Large intestine (tissue), 3 donors: ENCODE data around the gene CCDC112. TPM values are rescaled to one million over a fixed set of nuclear protein-coding genes. Genes with fewer than 3 reads are reported as not detected.
A peak's percentile ranks its signal among the peaks of the same experiment; 100 is the strongest.
"Not testable (repeated sequence)": the region's sequence is repeated elsewhere in the genome, so short reads cannot be mapped to it uniquely, and the experiment has no call there.

ENCODE experiments used
- DNase-seq, 2 donors: peaks; one replicate each; pipeline versions ENCODE4 v3.0.0 to v3.0.0-alpha.2; 2013
- H3K27ac ChIP-seq: one replicate; pipeline ENCODE4 v1.5.1; 2013; ENCODE audit warnings: low read length
- H3K27me3 ChIP-seq: 2 replicates; pipeline ENCODE4 v1.6.1; 2013; ENCODE audit warnings: low read length; ENCODE audit not compliant: control insufficient read depth, insufficient read depth
- H3K36me3 ChIP-seq: 2 replicates; pipeline ENCODE4 v1.6.1; 2013; ENCODE audit warnings: low read length; ENCODE audit not compliant: control insufficient read depth, insufficient read depth
- H3K4me1 ChIP-seq: one replicate; pipeline ENCODE4 v1.6.1; 2013; ENCODE audit warnings: low read length; ENCODE audit not compliant: control insufficient read depth, insufficient read depth
- H3K4me3 ChIP-seq: one replicate; pipeline ENCODE4 v1.5.1; 2013; ENCODE audit warnings: low read length
- H3K9me3 ChIP-seq: one replicate; pipeline ENCODE4 v1.6.1; 2013; ENCODE audit warnings: mild to moderate bottlenecking, low read depth, low read length, moderate library complexity; ENCODE audit not compliant: control insufficient read depth
- WGBS: methylation state at CpG from one replicate; pipeline ENCODE4 v1.1.5; 2013; ENCODE audit warnings: low lambda C conversion rate; ENCODE audit not compliant: insufficient coverage; 5-methylcytosine and 5-hydroxymethylcytosine counted together
- polyA plus RNA-seq: library from polyadenylated mRNA; unstranded; fragments of 120-200 nt; gene quantifications from one replicate; pipeline ENCODE4 v1.2.1, GENCODE V29; 2013

Gene CCDC112
- polyA plus RNA-seq, 1 donor, result 8.2 TPM

DNA sequence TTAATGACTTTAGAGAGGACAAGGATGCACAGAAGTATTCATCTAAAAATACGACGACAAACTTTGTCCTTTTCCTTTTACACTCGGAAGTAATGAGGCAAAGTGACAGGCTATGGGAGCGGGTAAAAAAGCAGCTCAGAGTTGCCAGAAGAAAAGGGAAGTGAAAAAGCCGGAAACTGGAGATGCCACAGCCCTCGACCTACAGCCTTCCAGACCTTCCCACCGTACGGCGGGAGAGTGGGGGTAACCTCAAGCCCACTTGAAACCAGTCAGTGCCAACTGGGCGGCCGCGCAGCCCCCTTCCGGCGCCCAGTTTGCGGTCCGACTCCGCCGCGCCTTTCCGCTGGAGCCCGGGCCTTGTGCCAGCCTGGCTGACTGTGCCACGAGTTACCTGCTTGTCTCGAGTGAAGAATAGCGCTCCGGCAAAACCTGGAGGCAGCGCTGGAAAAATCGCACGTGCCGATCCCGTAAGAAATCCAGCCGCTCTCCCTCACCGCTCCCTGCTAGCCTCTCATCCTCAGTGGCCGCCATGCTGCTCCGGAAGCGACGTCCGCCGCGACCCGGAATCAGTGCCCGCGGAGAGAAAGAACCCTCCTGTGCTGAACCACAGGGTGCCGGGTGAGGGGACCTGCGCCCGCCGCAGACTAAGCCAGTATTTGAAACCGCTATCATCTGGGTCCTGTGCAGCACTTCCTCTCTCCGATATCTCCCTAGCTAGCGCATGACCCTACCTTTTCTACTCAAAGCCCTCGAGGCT, 34.0 kb downstream of the CCDC112 start, which contains the start of gene PGGT1B:
Gene PGGT1B (minus strand): TSS at position 557 of the 757 bp plus-strand sequence. CDS start 26 bp downstream, at position 531.
- 5% methylated on average over 4 of the region's 50 CpGs for WGBS
- peaks cover 3% of the 10 kb centered on the region for H3K9me3 ChIP-seq
- H3K27ac ChIP-seq, result peak within 1 kb of the TSS; percentile 78
- peaks cover 8% of the 10 kb centered on the region for H3K4me1 ChIP-seq
- H3K4me3 ChIP-seq, result peak within 1 kb of the TSS; percentile 89
- no peaks in the 10 kb centered on the region for H3K36me3 ChIP-seq
- H3K27me3 ChIP-seq, result no peaks in the 10 kb centered on the region
- DNase-seq, result peak; percentile 53 to 83

DNA sequence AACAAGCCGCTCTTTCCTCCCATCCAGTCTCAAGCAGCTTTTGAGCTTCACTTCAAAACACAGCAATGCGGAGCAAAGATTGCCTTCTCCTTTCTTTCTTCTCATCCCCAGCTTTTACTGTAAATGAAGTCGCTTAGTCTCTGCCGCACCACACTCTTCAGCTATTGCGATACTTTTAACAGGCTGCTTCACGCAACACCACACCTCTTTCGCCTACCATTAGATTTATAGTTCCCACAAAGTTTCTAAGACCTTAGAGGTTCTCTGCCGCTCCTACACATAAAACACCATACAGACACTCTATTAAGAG, 34.5 kb downstream of the CCDC112 start:
- Histone ChIP-seq H3K9me3 (peaks cover 3% of the 10 kb centered on the region), H3K27me3 (no peaks in the 10 kb centered on the region), H3K36me3 (no peaks in the 10 kb centered on the region), H3K4me1 (peaks cover 8% of the 10 kb centered on the region), H3K27ac (peak overlapping the region; percentile 78), H3K4me3 (peak overlapping the region; percentile 89)
- DNase-seq, result no peak
- WGBS, result 0% methylated on average over 2 of the region's 8 CpGs

DNA sequence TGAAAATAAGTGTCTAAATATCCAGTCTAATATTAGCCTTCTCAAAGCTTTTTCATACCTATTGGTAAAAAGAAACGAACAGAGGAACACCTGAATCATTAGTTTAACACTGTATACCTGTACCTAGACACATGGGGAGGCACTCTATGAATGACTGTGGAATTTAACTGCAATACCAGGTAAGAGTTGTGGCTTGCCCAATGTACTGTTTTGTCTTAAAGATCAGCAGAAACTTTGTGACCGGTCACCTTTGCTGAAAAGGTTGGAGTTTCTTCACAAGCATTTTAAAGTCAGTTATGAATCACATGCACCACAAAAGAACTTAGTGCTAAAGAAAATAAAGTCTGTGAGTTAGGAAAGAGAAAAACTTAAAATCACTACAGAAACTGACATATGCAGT, 36.2 kb downstream of the CCDC112 start:
- 100% methylated on average over 1 of the region's 2 CpGs for WGBS
- Histone ChIP-seq H3K9me3 (peaks cover 1% of the 10 kb centered on the region), H3K4me3 (no peak overlapping the region), H3K27ac (no peak overlapping the region), H3K27me3 (no peaks in the 10 kb centered on the region), H3K4me1 (peaks cover 8% of the 10 kb centered on the region), H3K36me3 (peaks cover 5% of the 10 kb centered on the region)
- no peak for DNase-seq

DNA sequence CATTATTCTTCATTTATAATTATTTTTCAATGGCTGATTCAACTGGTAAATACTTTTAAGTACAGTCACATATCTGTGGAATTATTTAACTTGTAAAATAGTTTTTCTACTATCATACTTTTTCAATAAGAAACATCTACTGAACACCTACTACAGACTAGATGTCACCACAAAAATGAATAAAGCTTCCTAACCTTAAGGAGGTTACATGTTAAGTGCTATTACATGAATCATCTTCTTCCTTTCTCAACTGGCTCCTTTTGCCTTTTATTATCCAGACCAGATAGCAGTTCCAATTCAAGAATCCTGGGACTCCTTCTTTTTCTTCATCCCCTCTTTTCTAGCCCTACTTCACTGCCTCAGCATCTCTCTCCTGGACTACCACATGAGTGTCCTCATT, 38.5 kb downstream of the CCDC112 start:
- Histone ChIP-seq H3K4me3 (no peak overlapping the region), H3K27ac (no peak overlapping the region), H3K36me3 (peaks cover 5% of the 10 kb centered on the region), H3K9me3 (no peaks in the 10 kb centered on the region), H3K27me3 (no peaks in the 10 kb centered on the region), H3K4me1 (peaks cover 8% of the 10 kb centered on the region)
- no peak for DNase-seq

DNA sequence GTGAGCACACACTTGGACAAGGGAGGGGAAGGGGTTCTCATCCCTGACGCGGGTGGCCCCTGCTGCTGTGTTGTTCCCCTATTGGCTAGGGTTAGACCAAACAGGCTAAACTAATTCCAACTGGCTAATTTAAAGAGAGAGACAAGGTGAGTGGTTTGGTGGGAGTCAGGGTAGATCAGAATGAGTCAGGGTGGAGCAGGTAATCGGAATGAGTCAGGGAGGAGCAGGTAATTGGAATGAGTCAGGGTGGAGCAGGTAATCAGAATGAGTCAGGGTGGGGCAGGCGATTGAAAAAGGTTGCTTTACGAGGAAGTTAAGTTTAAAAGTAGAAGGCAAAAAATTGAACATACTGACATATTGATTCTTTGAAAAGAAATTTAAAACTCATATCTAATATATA, 47.1 kb downstream of the CCDC112 start:
- not testable (repeated sequence) for H3K36me3 ChIP-seq, H3K4me1 ChIP-seq, H3K9me3 ChIP-seq, H3K4me3 ChIP-seq, DNase-seq, H3K27ac ChIP-seq, H3K27me3 ChIP-seq
- no CpG with 5 or more reads among the region's 5 CpGs for WGBS

DNA sequence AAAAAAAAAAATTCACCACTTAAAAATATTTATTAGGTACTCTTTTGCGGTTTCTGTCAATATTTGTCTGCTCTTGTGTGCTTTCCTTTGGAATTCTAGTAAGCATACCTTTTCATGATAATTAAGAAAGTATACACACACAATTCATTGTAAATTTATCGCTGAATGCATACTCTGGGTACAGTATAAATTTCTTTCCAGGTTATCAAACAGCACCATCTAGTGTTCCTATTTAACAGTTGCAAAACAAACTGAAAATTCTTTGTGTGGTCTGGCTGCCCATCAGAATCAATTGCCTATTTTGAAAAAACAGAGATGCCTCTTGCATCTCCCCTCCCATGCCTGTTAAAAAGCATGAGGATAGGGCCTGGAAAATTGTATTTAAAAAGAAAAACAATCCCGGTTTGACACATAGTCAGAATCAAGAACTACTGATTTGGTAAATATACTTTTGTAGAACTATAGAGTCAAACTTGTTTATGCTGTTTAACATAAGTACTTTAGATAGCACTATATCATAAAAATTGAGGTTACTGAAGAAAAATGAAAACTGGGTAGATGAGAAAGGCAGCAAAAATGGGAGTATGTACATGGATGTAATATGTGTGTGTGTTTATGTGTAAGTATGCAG, 50.0 kb downstream of the CCDC112 start:
- H3K27me3 ChIP-seq, result no peaks in the 10 kb centered on the region
- H3K4me1 ChIP-seq, result peaks cover 2% of the 10 kb centered on the region
- no peak overlapping the region for H3K27ac ChIP-seq
- 23% methylated on average over 2 of the region's 3 CpGs for WGBS
- no peak overlapping the region for H3K4me3 ChIP-seq
- no peaks in the 10 kb centered on the region for H3K9me3 ChIP-seq
- H3K36me3 ChIP-seq, result peaks cover 5% of the 10 kb centered on the region
- DNase-seq, result peak; percentile 4 to 13

DNA sequence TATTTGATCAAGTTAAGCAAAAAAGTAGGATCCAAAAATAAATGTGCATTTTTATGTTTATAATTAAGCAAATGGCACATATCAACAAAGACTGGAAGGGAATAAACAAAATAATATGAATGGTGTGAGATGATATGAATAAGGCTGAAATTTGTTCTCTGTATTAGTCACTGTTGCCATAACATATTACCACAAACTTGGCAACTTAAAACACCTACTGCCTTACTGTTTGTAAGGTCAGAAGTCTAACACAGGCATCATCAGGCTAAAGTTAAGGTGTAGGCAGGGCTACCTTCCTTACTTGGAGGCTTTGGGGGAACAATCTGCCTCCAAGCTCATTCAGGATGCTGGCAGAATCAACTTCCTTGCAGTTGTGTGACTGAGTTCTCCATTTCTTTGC, 53.0 kb downstream of the CCDC112 start:
- H3K27ac ChIP-seq, result no peak overlapping the region
- H3K27me3 ChIP-seq, result no peaks in the 10 kb centered on the region
- no peaks in the 10 kb centered on the region for H3K9me3 ChIP-seq
- peaks cover 24% of the 10 kb centered on the region for H3K36me3 ChIP-seq
- peaks cover 2% of the 10 kb centered on the region for H3K4me1 ChIP-seq
- peak in 1 of 2 donors; percentile 15 for DNase-seq
- no peak overlapping the region for H3K4me3 ChIP-seq

DNA sequence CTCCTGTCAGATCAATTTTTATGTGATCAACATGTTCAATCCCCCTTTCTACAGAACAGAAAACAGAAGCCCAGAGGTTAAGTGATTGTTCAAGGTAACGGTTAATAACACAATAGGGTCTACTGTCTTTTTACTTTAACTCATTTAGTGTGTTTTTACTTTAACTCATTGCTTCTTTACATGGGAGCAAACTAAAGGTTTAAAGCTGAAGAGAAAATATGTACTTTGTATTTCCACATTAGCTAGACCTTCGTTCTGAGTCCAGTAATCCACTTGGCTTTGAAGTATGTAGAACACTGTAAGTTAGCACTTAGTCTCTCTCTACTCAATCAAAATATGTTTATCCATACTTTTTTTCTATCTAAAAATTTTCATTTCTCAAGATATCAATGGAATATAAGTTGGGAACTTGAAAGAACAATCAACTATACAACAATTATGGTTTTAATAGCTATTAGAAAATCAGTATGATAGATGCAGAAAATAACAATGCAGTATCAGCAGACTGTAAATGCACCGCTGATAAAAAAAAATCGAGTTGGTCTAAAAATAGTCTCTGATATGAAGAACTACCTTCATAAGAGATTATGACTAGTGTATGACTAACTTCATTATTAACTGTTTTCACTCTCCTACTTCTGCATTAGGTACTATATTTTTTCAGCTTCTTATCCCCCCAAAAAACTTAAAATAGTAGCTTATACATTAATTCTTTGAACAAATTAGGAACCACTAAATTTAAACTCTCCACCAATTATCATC, 54.4 kb downstream of the CCDC112 start:
- Histone ChIP-seq H3K36me3 (peaks cover 27% of the 10 kb centered on the region), H3K9me3 (no peaks in the 10 kb centered on the region), H3K4me1 (peaks cover 2% of the 10 kb centered on the region), H3K4me3 (no peak overlapping the region), H3K27ac (no peak overlapping the region), H3K27me3 (no peaks in the 10 kb centered on the region)
- WGBS, result 100% methylated on average over 1 of the region's 4 CpGs
- DNase-seq, result peak; percentile 5 to 50

DNA sequence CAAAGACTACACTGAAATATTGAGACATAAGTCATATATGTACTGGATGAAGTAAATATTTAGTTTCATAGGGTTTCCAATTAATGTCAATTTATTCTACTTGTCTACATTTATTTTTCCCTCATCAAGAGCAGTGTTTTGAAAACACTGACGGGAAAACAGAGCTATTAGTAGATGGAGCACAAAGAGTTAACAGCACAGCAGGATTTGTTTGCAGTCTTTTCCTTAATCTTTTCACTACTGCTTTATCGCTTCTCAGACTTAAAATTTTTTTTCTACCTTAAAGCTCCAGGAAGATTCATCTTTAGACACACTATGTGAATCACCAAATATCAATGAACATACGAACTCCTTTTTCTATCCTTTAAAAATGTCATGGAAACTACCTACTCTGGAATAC, 59.4 kb downstream of the CCDC112 start:
- WGBS, result 70% methylated on average over 3 of the region's 3 CpGs
- H3K4me1 ChIP-seq, result no peaks in the 10 kb centered on the region
- no peak for DNase-seq

DNA sequence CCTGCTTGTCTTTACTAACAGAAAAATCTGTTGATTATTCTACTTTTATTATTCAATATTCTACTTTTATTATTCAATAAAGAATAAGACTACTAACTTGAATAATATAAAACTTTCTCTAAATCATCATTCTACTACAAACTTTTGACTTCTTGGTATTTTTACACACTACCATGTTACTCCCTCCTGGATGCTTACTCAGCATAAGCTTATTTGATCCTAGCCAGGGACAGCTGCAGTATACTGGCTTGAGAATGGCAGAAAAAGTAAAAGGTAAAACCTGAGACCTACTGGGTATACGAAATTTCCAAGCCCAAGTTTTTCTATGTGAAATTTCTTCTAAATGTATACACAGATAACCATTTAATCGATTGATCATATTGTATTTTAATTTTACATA, 59.9 kb downstream of the CCDC112 start:
- Histone ChIP-seq H3K27me3 (no peaks in the 10 kb centered on the region), H3K4me1 (no peaks in the 10 kb centered on the region)
- WGBS, result 93% methylated on average over 2 of the region's 2 CpGs

More for the DNA sequence above, 59.4 kb downstream of the CCDC112 start:
- no peaks in the 10 kb centered on the region for H3K27me3 ChIP-seq
- no peak overlapping the region for H3K27ac ChIP-seq
- H3K36me3 ChIP-seq, result peaks cover 33% of the 10 kb centered on the region
- no peak overlapping the region for H3K4me3 ChIP-seq
- H3K9me3 ChIP-seq, result no peaks in the 10 kb centered on the region

More for the DNA sequence above, 59.9 kb downstream of the CCDC112 start:
- Histone ChIP-seq H3K27ac (no peak overlapping the region), H3K9me3 (no peaks in the 10 kb centered on the region), H3K36me3 (peaks cover 36% of the 10 kb centered on the region), H3K4me3 (no peak overlapping the region)
- DNase-seq, result no peak
